ENCODE results near the gene SYS1.

SYS1 gene

DNA sequence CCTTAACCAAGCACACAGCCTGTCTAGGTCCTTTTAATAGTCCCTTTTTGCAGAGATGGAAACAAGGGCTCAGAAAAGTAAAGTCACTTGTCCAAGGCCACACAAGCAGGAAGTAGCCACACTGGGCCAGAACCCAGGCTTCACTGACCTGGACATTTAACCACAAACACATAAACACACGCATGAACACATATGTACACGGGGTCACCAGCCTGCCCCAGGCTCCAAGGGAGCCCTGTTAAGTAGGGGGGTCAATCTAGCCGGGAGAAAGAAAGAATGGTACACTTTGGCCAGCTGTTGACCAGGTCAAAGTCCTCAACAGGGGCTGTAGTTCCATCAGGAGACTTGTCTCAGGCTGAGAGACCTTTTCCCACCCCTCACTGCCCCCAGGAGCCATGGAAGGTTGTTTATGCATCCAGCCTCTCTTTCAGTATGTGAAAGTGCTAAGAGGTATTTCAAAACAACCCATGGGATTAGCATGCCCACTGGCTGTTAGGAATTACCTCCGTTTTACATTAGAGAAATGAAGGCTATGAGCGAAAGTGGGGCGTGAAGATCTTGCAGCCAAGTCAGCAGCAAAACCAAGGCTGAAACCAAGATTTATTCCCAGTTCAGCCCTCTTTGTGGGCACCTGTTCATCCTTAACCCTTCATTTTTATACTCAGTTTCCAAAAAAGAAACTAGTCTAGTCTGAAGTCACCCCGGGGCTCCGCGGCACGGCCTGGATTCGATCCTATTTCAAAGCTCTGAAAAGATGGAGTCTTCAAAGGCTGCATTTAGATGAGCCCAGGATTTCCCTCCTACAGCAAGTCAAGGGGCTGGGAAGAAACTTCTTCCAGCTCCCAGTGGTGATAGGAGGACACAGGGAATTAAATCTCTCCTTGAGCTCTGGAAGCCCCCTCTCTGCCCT, 24.6 kb upstream of the SYS1 start:
- H3K9ac ChIP-seq (ENCODE audit: low read length): peak overlapping the region; percentile 38
- peaks cover 49% of the 10 kb centered on the region for H3K79me2 ChIP-seq (ENCODE audit: control insufficient read depth, insufficient read depth, low read length)
- H4K8ac ChIP-seq (ENCODE audit: low read depth, low read length): no peak overlapping the region
- H4K5ac ChIP-seq (ENCODE audit: low read length): no peak overlapping the region
- H3K27ac ChIP-seq (ENCODE audit: low read depth, low read length): peak overlapping the region; percentile 29
- peak overlapping the region; percentile 67 for H2AK5ac ChIP-seq (ENCODE audit: low read length)
- peaks cover 44% of the 10 kb centered on the region for H3K4me1 ChIP-seq (ENCODE audit: control insufficient read depth, low read depth, low read length)
- H2BK5ac ChIP-seq (ENCODE audit: low read length): no peak overlapping the region
- no peaks in the 10 kb centered on the region for H3K36me3 ChIP-seq (ENCODE audit: control insufficient read depth, insufficient read depth, low read length)
- peak overlapping the region; percentile 37 for H3K23ac ChIP-seq (ENCODE audit: low read length)
- H3K4me3 ChIP-seq (ENCODE audit: low read length): no peak overlapping the region
- H3K4ac ChIP-seq (ENCODE audit: low read depth, low read length): no peak overlapping the region
- peak overlapping the region; percentile 12 for H3K4me2 ChIP-seq (ENCODE audit: low read length)
- peaks cover 37% of the 10 kb centered on the region for H3K79me1 ChIP-seq (ENCODE audit: low read length)
- no peak overlapping the region for H2BK15ac ChIP-seq (replicated peaks; ENCODE audit: low read depth)
- peak overlapping the region; percentile 62 for H3K56ac ChIP-seq (ENCODE audit: low read length)
- peak overlapping the region; percentile 29 for H3K18ac ChIP-seq (ENCODE audit: low read length)
- no peak overlapping the region for H2BK120ac ChIP-seq (ENCODE audit: low read depth, low read length)
- no CpG with 5 or more reads among the region's 11 CpGs for WGBS (ENCODE audit: extremely low coverage, insufficient coverage, low lambda C conversion rate)
- H3K27me3 ChIP-seq (ENCODE audit: insufficient read depth, low read length, poor library complexity): no peaks in the 10 kb centered on the region
- DNase-seq: peak; percentile 57

- Histone ChIP-seq H3K36me3 (ENCODE audit: control insufficient read depth, insufficient read depth, low read length) (no peaks in the 10 kb centered on the region), H3K79me2 (ENCODE audit: control insufficient read depth, insufficient read depth, low read length) (peaks cover 52% of the 10 kb centered on the region), H2BK5ac (ENCODE audit: low read length) (no peak overlapping the region), H2AK5ac (ENCODE audit: low read length) (peak overlapping the region; percentile 56), H3K79me1 (ENCODE audit: low read length) (peaks cover 37% of the 10 kb centered on the region), H3K27ac (ENCODE audit: low read depth, low read length) (peak overlapping the region; percentile 6), H4K5ac (ENCODE audit: low read length) (no peak overlapping the region), H3K9ac (ENCODE audit: low read length) (no peak overlapping the region), H2BK15ac (replicated peaks; ENCODE audit: low read depth) (no peak overlapping the region), H3K56ac (ENCODE audit: low read length) (peak overlapping the region; percentile 62), H3K4me2 (ENCODE audit: low read length) (no peak overlapping the region), H2BK120ac (ENCODE audit: low read depth, low read length) (no peak overlapping the region), H4K8ac (ENCODE audit: low read depth, low read length) (no peak overlapping the region), H3K4me3 (ENCODE audit: low read length) (no peak overlapping the region), H3K4me1 (ENCODE audit: control insufficient read depth, low read depth, low read length) (peaks cover 51% of the 10 kb centered on the region), H3K18ac (ENCODE audit: low read length) (no peak overlapping the region), H3K27me3 (ENCODE audit: insufficient read depth, low read length, poor library complexity) (no peaks in the 10 kb centered on the region), H3K4ac (ENCODE audit: low read depth, low read length) (no peak overlapping the region), H3K23ac (ENCODE audit: low read length) (no peak overlapping the region)
- no peak for DNase-seq
- no CpG with 5 or more reads among the region's 6 CpGs for WGBS (ENCODE audit: extremely low coverage, insufficient coverage, low lambda C conversion rate)
Measured at GRCh38 chr20:45339084-45339483, 23.9 kb upstream of the SYS1 start.

GRCh38 chr20:45339799-45340198, 23.2 kb upstream of the SYS1 start:
- DNase-seq: no peak
- no peak overlapping the region for H2BK15ac ChIP-seq (replicated peaks; ENCODE audit: low read depth)
- H2BK120ac ChIP-seq (ENCODE audit: low read depth, low read length): no peak overlapping the region
- H3K4ac ChIP-seq (ENCODE audit: low read depth, low read length): no peak overlapping the region
- H3K27me3 ChIP-seq (ENCODE audit: insufficient read depth, low read length, poor library complexity): no peaks in the 10 kb centered on the region
- H3K4me2 ChIP-seq (ENCODE audit: low read length): no peak overlapping the region
- H4K8ac ChIP-seq (ENCODE audit: low read depth, low read length): no peak overlapping the region
- no CpG with 5 or more reads among the region's 2 CpGs for WGBS (ENCODE audit: extremely low coverage, insufficient coverage, low lambda C conversion rate)
- no peak overlapping the region for H3K4me3 ChIP-seq (ENCODE audit: low read length)
- H3K18ac ChIP-seq (ENCODE audit: low read length): no peak overlapping the region
- H3K36me3 ChIP-seq (ENCODE audit: control insufficient read depth, insufficient read depth, low read length): no peaks in the 10 kb centered on the region
- H2AK5ac ChIP-seq (ENCODE audit: low read length): no peak overlapping the region
- no peak overlapping the region for H4K5ac ChIP-seq (ENCODE audit: low read length)
- H3K27ac ChIP-seq (ENCODE audit: low read depth, low read length): no peak overlapping the region
- no peak overlapping the region for H3K23ac ChIP-seq (ENCODE audit: low read length)
- no peak overlapping the region for H3K56ac ChIP-seq (ENCODE audit: low read length)
- H3K9ac ChIP-seq (ENCODE audit: low read length): no peak overlapping the region
- peaks cover 58% of the 10 kb centered on the region for H3K79me2 ChIP-seq (ENCODE audit: control insufficient read depth, insufficient read depth, low read length)
- peaks cover 41% of the 10 kb centered on the region for H3K79me1 ChIP-seq (ENCODE audit: low read length)
- H2BK5ac ChIP-seq (ENCODE audit: low read length): no peak overlapping the region
- H3K4me1 ChIP-seq (ENCODE audit: control insufficient read depth, low read depth, low read length): peaks cover 58% of the 10 kb centered on the region

DNA sequence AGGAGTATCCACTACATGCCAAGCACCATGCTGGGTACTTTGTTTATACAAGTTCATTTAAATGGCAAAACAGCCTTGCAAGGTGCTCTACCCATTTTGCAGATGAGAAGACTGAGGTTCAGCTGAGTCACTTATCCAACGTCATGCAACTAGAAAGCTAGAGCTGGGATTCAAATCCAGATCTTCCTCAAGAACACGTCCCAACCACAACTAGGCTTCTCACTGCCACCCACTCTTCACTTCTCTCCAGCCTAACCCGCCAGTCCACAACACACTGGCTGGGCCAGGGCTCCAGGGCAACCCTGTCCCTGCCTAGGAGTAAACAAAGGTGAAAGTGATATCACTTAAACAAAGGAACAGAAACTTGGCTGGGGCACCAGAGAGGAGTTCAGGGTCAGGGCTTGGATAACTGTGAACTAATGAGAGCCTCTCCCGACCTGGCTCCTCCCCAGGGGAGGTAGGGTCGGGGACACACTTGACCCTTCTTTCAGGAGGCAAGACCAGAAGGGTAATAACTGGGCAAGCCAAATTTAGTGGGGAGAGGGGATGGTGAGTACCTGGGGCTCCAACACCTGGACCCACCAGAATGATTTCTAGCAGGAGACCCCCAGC, 22.6 kb upstream of the SYS1 start:
- H2BK5ac ChIP-seq (ENCODE audit: low read length): no peak overlapping the region
- peaks cover 61% of the 10 kb centered on the region for H3K4me1 ChIP-seq (ENCODE audit: control insufficient read depth, low read depth, low read length)
- H3K27me3 ChIP-seq (ENCODE audit: insufficient read depth, low read length, poor library complexity): no peaks in the 10 kb centered on the region
- H3K79me2 ChIP-seq (ENCODE audit: control insufficient read depth, insufficient read depth, low read length): peaks cover 63% of the 10 kb centered on the region
- no peak overlapping the region for H4K8ac ChIP-seq (ENCODE audit: low read depth, low read length)
- peaks cover 41% of the 10 kb centered on the region for H3K79me1 ChIP-seq (ENCODE audit: low read length)
- H2AK5ac ChIP-seq (ENCODE audit: low read length): peak overlapping the region; percentile 16
- peak overlapping the region; percentile 37 for H3K56ac ChIP-seq (ENCODE audit: low read length)
- H3K4me2 ChIP-seq (ENCODE audit: low read length): no peak overlapping the region
- H4K5ac ChIP-seq (ENCODE audit: low read length): no peak overlapping the region
- peak; percentile 58 for DNase-seq
- no peak overlapping the region for H3K23ac ChIP-seq (ENCODE audit: low read length)
- no CpG with 5 or more reads among the region's 5 CpGs for WGBS (ENCODE audit: extremely low coverage, insufficient coverage, low lambda C conversion rate)
- no peak overlapping the region for H3K27ac ChIP-seq (ENCODE audit: low read depth, low read length)
- H2BK120ac ChIP-seq (ENCODE audit: low read depth, low read length): no peak overlapping the region
- H3K9ac ChIP-seq (ENCODE audit: low read length): peak overlapping the region; percentile 25
- H3K4me3 ChIP-seq (ENCODE audit: low read length): no peak overlapping the region
- H2BK15ac ChIP-seq (replicated peaks; ENCODE audit: low read depth): no peak overlapping the region
- H3K18ac ChIP-seq (ENCODE audit: low read length): no peak overlapping the region
- no peak overlapping the region for H3K4ac ChIP-seq (ENCODE audit: low read depth, low read length)
- no peaks in the 10 kb centered on the region for H3K36me3 ChIP-seq (ENCODE audit: control insufficient read depth, insufficient read depth, low read length)

GRCh38 chr20:45340951-45341350, 22.0 kb upstream of the SYS1 start:
- Histone ChIP-seq H4K5ac (ENCODE audit: low read length) (no peak overlapping the region), H3K18ac (ENCODE audit: low read length) (peak overlapping the region; percentile 75), H3K4me1 (ENCODE audit: control insufficient read depth, low read depth, low read length) (peaks cover 66% of the 10 kb centered on the region), H3K23ac (ENCODE audit: low read length) (no peak overlapping the region), H3K56ac (ENCODE audit: low read length) (peak overlapping the region; percentile 92), H3K36me3 (ENCODE audit: control insufficient read depth, insufficient read depth, low read length) (no peaks in the 10 kb centered on the region), H3K4me2 (ENCODE audit: low read length) (no peak overlapping the region), H4K8ac (ENCODE audit: low read depth, low read length) (no peak overlapping the region), H3K79me2 (ENCODE audit: control insufficient read depth, insufficient read depth, low read length) (peaks cover 66% of the 10 kb centered on the region), H2BK120ac (ENCODE audit: low read depth, low read length) (no peak overlapping the region), H2BK15ac (replicated peaks; ENCODE audit: low read depth) (no peak overlapping the region), H3K79me1 (ENCODE audit: low read length) (peaks cover 44% of the 10 kb centered on the region), H2BK5ac (ENCODE audit: low read length) (peak overlapping the region; percentile 9), H3K4ac (ENCODE audit: low read depth, low read length) (no peak overlapping the region), H3K27ac (ENCODE audit: low read depth, low read length) (peak overlapping the region; percentile 97), H3K27me3 (ENCODE audit: insufficient read depth, low read length, poor library complexity) (no peaks in the 10 kb centered on the region), H3K4me3 (ENCODE audit: low read length) (no peak overlapping the region), H3K9ac (ENCODE audit: low read length) (peak overlapping the region; percentile 25), H2AK5ac (ENCODE audit: low read length) (no peak overlapping the region)
- DNase-seq: peak; percentile 64
- WGBS (ENCODE audit: extremely low coverage, insufficient coverage, low lambda C conversion rate): no CpG with 5 or more reads among the region's 1 CpG
